ENCODE measurements around the gene PPM1E.

The PPM1E gene

DNA sequence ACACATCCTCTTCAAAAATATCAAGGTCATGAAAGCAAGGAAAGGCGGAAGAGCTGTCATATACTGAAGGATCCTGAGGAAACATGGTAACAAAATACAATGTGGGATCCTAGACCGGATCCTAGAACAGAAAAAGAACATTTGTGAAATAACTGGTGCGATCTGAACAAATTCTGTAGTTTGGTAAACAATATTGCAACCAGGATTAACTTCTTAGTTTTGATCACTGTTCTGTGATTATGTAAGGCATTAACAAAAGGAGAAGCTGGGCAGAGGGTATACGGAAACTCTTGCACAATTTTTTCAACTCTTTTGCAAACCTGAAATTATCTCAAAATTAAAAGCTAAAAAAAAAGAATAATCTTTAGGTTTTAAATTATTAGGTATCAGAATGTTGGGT lies 241.3 kb downstream of the PPM1E start:
- no peak for TF ChIP-seq FOXP2 (optimal IDR thresholded peaks at IDR 0.05; ENCODE audit: borderline replicate concordance, extremely low read depth, extremely low read length, insufficient read depth)
- TF ChIP-seq SIN3A (IDR thresholded peaks at IDR 0.05; ENCODE audit: borderline replicate concordance, insufficient read depth, low read length): no peak
- TF ChIP-seq POLR2AphosphoS5 (IDR thresholded peaks at IDR 0.05; ENCODE audit: low read depth, low read length): no peak
- TF ChIP-seq, protein P1, sequence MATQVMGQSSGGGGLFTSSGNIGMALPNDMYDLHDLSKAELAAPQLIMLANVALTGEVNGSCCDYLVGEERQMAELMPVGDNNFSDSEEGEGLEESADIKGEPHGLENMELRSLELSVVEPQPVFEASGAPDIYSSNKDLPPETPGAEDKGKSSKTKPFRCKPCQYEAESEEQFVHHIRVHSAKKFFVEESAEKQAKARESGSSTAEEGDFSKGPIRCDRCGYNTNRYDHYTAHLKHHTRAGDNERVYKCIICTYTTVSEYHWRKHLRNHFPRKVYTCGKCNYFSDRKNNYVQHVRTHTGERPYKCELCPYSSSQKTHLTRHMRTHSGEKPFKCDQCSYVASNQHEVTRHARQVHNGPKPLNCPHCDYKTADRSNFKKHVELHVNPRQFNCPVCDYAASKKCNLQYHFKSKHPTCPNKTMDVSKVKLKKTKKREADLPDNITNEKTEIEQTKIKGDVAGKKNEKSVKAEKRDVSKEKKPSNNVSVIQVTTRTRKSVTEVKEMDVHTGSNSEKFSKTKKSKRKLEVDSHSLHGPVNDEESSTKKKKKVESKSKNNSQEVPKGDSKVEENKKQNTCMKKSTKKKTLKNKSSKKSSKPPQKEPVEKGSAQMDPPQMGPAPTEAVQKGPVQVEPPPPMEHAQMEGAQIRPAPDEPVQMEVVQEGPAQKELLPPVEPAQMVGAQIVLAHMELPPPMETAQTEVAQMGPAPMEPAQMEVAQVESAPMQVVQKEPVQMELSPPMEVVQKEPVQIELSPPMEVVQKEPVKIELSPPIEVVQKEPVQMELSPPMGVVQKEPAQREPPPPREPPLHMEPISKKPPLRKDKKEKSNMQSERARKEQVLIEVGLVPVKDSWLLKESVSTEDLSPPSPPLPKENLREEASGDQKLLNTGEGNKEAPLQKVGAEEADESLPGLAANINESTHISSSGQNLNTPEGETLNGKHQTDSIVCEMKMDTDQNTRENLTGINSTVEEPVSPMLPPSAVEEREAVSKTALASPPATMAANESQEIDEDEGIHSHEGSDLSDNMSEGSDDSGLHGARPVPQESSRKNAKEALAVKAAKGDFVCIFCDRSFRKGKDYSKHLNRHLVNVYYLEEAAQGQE (IDR thresholded peaks at IDR 0.05; ENCODE audit: insufficient read depth in 1 of 2, low read depth in 2 of 2, low read length in 2 of 2): no peak
- TF ChIP-seq TAF1 (IDR thresholded peaks at IDR 0.05; ENCODE audit: borderline replicate concordance, insufficient read depth, low read length): no peak

DNA sequence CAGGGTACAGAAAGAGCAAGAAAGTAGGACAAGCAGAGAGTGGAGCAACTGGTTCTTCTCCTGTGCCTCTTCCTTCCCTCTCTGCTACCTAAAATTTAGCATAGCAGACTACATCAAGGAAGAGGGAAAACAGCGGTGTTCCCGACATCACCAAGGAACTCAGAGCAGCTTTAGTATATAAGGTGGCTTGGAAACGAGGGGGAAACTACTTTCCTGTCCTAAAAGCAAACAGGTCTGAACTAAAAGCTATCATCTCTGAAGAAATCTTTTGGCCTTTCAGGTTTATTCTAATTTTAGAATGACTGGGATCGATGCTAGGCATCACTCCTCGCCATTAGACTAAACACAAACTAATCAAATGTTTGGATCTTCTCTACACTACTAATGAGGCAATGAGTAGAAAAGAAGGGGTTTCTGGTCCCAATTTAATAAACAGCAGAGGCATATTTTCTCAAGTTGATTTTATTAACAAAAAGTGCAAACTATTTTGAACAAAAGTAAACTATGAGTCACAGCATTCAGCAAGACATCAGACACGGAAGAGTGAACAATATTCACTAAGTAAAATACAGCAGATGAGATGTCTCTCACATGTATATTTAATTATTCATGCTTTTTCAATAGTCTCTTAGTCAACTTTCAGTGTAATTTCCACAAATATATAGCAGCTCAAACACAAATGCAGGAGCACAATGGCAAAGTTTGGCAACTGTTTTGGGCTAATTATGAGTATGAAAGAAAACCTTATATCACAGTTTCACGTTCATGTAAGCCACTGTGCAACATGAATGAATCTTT lies 242.3 kb downstream of the PPM1E start:
- TF ChIP-seq SIN3A (IDR thresholded peaks at IDR 0.05; ENCODE audit: borderline replicate concordance, insufficient read depth, low read length): no peak
- no peak for TF ChIP-seq FOXP2 (optimal IDR thresholded peaks at IDR 0.05; ENCODE audit: borderline replicate concordance, extremely low read depth, extremely low read length, insufficient read depth)
- no peak for TF ChIP-seq TAF1 (IDR thresholded peaks at IDR 0.05; ENCODE audit: borderline replicate concordance, insufficient read depth, low read length)
- TF ChIP-seq, protein P1 (IDR thresholded peaks at IDR 0.05; ENCODE audit: insufficient read depth in 1 of 2, low read depth in 2 of 2, low read length in 2 of 2): no peak
- no peak for TF ChIP-seq POLR2AphosphoS5 (IDR thresholded peaks at IDR 0.05; ENCODE audit: low read depth, low read length)

DNA sequence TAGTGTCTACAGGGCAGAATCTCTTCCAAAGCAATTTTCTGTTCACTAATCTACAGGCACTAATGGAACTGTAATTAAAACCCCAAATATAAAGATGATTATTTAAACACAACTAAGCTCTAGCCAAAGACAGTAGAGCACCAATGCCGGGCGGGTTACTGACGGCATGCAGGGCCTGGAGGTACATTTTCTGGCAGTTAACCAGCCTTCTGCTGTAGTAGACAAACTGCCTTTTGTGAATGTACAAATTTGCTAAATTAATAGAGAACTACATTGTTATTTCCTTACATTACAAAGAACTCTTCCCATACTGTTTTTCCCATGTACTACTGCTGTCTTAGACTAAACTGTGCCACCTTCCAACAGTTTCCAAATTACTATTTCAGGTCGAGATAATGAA lies 243.2 kb downstream of the PPM1E start:
- no peak for TF ChIP-seq SIN3A (IDR thresholded peaks at IDR 0.05; ENCODE audit: borderline replicate concordance, insufficient read depth, low read length)
- TF ChIP-seq, protein P1 (IDR thresholded peaks at IDR 0.05; ENCODE audit: insufficient read depth in 1 of 2, low read depth in 2 of 2, low read length in 2 of 2): no peak
- TF ChIP-seq TAF1 (IDR thresholded peaks at IDR 0.05; ENCODE audit: borderline replicate concordance, insufficient read depth, low read length): no peak
- no peak for TF ChIP-seq POLR2AphosphoS5 (IDR thresholded peaks at IDR 0.05; ENCODE audit: low read depth, low read length)
- no peak for TF ChIP-seq FOXP2 (optimal IDR thresholded peaks at IDR 0.05; ENCODE audit: borderline replicate concordance, extremely low read depth, extremely low read length, insufficient read depth)

GRCh38 chr17:58999500-58999899 lies 243.8 kb downstream of the PPM1E start:
- no peak for TF ChIP-seq TAF1 (IDR thresholded peaks at IDR 0.05; ENCODE audit: borderline replicate concordance, insufficient read depth, low read length)
- TF ChIP-seq FOXP2 (optimal IDR thresholded peaks at IDR 0.05; ENCODE audit: borderline replicate concordance, extremely low read depth, extremely low read length, insufficient read depth): no peak
- no peak for TF ChIP-seq POLR2AphosphoS5 (IDR thresholded peaks at IDR 0.05; ENCODE audit: low read depth, low read length)
- no peak for TF ChIP-seq SIN3A (IDR thresholded peaks at IDR 0.05; ENCODE audit: borderline replicate concordance, insufficient read depth, low read length)
- TF ChIP-seq, protein P1 (IDR thresholded peaks at IDR 0.05; ENCODE audit: insufficient read depth in 1 of 2, low read depth in 2 of 2, low read length in 2 of 2): no peak
